Measurements from ENCODE around the gene REXO1.
"Not testable (repeated sequence)": the region's sequence is repeated elsewhere in the genome, so short reads cannot be mapped to it uniquely, and the experiment has no call there.

Gene REXO1

GRCh38 chr19:1799695-1800342 lies 48.5 kb downstream of the REXO1 start:
- in situ Hi-C loops (cut with HindIII; ENCODE audit: low sequenced_read_pairs), result no loop called here

- in situ Hi-C loops (cut with HindIII; ENCODE audit: low sequenced_read_pairs), result not testable (repeated sequence)
These were observed 51.0 kb downstream of the REXO1 start for GRCh38 chr19:1797313-1797712.

DNA sequence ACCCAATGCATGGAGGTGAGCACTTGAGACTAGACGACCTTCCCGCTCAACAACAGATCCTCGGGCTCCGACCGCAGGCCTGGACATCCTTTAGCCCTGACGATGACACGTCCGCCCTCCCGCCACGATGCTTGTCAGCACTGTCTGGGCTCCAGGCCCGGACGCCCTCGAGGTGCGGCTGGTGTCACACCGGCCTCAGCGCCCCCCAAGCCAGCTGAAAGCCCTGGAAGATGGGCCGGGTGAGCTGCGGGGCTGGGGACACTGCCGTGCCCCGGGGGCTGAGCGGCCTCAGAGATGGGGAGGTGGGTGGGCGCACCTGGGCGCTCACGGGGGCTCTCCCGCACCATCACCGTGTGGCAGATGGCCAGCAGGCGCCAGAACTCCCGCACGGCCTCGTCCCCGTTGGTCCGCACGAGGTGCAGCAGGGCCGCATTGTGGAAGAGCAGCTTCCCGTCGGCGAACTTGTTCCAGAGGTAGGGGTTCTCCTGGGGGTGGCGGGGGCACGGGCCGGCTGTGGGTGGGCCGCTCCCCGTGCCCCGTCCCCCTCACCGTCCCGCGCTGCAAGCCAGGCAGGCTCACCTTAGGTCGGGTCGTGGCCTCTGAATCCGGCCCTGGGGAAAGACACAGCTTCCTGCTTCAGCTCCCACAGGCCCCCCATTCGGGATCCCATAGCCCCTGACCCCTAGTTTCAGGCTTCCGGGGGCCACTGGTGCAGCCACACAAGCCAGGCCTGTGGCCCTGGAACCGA lies 51.7 kb downstream of the REXO1 start:
- in situ Hi-C loops (cut with HindIII; ENCODE audit: low sequenced_read_pairs), result no loop called here

DNA sequence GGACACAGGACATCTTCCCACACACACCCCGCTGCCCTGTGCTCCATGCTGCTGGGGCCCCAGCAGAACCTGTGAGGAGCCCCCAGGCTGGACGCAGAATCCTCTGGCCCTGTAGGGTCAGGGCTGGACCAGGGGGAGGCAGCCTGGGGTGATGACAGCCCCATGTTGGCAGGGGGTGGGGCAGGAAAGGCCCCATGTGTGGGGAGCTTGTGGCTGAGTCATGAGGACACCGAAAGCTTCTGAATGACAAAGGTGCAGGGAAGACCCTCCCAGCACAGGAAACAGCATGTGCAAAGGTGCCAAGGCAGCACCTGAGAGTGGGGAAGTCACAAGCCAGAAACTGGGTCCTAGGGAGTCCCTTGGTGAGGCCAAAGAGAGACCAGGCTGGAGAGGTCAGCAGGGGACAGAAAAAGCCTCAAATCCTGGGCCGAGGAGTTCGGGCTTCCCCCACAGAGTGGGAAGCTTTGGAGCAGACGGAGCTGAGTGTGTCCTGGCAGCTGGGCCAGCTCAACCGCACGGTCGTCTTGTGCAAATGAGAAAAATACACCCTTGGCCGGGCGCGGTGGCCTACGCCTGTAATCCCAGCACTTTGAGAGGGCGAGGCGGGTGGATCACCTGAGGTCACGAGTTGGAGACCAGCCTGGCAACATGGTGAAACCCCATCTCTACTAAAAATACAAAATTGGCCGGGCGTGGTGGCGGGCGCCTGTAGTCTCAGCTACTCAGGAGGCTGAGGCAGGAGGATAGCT lies 53.7 kb downstream of the REXO1 start:
- in situ Hi-C loops (cut with HindIII; ENCODE audit: low sequenced_read_pairs), result no loop called here

DNA sequence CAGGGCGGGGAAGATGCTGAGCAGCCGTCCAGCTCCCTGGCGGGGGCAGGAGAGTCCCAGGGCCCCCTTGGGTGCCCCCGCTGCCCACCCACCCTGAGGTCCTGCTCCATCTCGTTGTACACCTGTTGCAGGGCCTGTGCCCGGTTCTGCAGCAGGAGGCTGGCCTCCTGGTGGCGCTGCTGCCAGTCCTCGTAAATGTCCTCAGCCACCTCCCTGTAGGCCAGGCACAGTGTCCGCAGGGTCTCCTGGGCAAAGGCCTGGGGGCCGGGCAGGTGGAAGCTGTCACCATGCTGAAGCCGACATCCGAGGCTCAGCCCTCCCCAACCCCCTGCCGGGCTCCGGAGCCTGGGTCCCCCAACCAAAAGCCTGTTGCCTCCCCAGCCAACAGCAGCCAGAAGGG lies 56.4 kb downstream of the REXO1 start:
- in situ Hi-C loops (cut with HindIII; ENCODE audit: low sequenced_read_pairs), result no loop called here

DNA sequence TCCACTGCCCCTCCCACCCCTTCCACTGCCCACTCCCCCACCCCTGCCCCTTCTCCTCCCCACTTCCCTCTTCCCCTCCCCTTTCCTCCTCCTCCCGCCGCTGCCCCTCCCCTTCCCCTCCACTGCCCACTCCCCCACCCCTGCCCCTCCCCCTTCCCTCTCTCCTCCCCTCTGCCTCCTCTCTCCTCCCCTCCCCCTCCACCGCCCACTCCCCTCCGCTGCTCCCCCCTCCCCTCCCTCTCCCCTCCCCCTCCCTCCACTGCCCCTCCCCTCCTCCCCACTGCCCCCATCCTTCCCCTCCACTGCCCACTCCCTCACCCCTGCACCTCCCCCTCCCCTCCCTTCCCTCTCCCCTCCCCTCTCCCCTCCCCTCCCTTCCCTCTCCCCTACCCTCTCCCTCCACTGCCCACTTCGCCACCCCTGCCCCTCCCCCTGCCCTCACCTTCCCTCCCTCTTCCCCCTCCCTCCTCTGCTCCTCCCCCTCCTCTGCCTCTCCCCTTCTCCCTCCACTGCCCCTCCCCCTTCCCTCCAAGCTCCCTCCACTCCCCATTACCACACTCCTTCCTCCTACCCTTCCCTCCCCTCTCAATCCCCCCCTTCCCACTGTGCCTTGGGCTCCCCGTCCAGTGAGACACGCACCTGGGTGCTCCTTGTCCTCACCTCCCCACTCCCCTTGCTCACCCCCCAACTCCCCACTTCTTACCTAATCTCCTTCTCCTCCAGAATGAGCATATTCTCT lies 58.1 kb downstream of the REXO1 start:
- in situ Hi-C loops (cut with HindIII; ENCODE audit: low sequenced_read_pairs), result no loop called here

DNA sequence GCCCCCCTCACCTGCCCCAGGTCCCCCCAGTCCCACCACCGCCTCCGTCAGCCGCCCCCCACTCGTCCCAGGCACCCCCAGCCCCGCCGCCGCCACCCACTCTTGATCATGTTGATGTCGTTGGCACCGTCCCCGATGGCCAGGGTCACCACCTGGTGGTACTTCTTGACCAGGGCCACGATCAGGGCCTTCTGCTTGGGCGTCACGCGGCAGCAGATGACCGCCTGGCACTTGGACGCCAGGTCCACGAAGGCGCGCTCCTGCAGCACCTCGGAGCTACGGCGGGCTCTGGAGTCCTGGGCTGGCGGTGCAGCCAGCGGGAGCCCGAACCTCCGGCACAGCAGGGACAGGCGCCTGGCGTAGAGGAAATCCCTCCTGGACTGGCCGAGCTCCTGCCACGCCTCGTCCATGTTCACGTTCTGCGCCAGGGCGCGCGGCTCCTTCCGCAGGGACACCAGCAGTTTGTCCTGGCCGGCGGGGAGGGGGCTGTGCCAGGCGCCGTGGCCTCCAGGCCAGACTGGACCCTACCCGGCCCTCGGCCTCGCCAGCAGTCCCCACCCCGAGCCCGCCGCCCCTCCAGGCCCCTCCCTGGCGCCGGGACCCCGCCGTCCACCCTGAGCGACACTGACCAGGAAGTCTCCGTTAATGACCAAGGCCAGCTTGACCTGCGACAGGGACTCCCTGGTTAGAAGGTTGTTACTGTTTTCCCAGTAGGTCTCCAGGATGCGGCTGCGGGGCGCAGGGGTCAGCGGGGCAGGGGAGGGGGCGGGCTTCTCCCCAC lies 58.8 kb downstream of the REXO1 start:
- in situ Hi-C loops (cut with HindIII; ENCODE audit: low sequenced_read_pairs), result no loop called here

DNA sequence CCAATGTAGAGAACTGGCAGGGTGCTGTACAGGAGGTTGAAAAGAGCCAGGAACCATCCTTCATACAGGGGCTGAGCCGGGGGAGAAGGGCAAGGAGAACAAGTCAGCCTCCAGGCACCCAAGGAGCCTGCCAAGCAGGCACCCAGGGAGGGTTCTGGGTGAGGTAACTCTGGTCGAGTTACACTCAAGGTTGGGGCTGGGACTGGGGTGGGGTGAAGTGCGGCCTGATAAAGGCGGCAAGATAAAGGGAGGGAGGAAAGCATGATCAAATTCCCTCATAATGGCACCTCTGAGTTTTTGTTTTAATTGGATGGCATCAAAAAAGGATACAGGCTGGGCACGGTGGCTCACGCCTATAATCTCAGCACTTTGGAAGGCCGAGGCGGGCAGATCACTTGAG lies 61.2 kb downstream of the REXO1 start:
- in situ Hi-C loops (cut with HindIII; ENCODE audit: low sequenced_read_pairs), result no loop called here

DNA sequence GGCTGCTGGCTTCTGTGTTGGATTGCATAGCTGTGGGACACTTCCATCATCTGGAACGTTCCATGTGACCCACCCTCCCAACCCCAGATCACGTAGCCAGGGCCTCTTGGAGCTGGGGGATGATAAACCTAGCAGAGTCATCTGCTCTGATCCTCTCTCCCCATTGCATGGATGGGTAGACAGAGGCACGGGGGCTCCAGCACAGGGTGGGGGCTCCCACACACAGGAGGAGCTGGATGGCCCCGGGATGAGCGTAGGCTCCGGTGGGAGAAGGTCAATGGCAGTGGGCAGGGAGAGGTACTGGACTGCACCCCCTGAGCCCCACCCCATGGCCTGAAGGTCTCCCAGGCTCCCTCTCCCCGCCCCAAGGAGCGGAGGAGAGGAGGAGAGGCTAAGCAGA lies 61.6 kb downstream of the REXO1 start:
- in situ Hi-C loops (cut with HindIII; ENCODE audit: low sequenced_read_pairs), result no loop called here

GRCh38 chr19:1785310-1785709 lies 63.0 kb downstream of the REXO1 start:
- in situ Hi-C loops (cut with HindIII; ENCODE audit: low sequenced_read_pairs), result no loop called here

DNA sequence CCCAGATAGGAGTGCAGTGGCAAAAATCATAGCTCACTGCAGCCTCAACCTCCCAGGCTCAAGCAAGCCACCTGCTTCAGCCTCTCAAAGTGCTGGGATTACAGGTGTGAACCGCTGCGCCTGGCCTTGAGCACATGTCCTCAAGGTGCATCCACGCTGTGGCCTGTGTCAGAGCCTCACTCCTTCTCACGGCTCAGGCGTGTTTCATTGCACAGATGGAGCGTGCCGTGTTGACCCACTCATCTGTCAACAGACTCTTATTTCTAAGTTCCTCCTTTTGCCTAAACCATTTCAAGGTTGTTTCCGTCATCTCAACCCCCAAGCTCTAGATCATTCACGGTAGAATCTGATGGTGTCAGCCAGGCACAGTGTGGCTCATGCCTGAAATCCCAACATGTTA lies 64.4 kb downstream of the REXO1 start:
- in situ Hi-C loops (cut with HindIII; ENCODE audit: low sequenced_read_pairs), result no loop called here

GRCh38 chr19:1783354-1783753 lies 64.9 kb downstream of the REXO1 start:
- in situ Hi-C loops (cut with HindIII; ENCODE audit: low sequenced_read_pairs), result no loop called here

GRCh38 chr19:1782521-1782920 lies 65.8 kb downstream of the REXO1 start:
- in situ Hi-C loops (cut with HindIII; ENCODE audit: low sequenced_read_pairs), result no loop called here

GRCh38 chr19:1780272-1780958 lies 67.9 kb downstream of the REXO1 start:
- in situ Hi-C loops (cut with HindIII; ENCODE audit: low sequenced_read_pairs), result no loop called here

DNA sequence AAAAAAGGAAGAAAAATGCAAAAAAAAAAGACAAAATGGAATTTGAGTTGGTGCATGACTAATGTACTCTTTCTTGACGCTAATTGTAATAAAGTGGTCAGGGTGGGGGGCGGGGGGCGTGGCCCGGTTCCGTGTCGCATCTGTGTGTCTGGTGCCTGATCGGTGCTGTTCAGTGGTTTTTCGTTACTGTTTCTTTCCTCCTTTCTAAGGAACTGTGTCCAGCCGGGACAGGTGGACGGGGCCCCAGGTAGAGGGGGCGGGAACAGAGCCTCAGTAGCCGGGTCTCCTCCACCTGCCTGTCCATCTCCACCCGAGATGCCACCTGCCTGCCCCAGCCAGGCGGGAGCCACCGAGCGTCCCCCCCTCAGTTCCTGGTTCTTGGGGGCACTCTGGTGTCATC lies 68.7 kb downstream of the REXO1 start:
- in situ Hi-C loops (cut with HindIII; ENCODE audit: low sequenced_read_pairs), result no loop called here

DNA sequence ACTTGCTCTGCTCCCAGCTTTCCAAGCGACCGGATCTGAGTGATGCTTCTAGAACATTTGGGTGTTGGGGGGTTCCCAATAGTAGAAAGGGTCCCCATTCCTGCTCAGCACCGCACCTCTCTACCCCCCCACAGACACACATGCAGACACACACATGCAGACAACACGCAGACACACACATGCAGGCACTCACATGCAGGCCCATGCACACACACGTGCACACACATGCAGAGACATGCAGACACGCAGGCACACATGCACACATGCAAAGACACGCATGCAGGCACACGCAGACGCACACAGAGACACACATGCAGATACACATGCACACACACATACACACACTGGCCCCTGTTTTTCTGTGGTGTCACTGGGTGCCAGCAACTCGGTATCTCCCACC lies 71.1 kb downstream of the REXO1 start:
- in situ Hi-C loops (cut with HindIII; ENCODE audit: low sequenced_read_pairs), result no loop called here

DNA sequence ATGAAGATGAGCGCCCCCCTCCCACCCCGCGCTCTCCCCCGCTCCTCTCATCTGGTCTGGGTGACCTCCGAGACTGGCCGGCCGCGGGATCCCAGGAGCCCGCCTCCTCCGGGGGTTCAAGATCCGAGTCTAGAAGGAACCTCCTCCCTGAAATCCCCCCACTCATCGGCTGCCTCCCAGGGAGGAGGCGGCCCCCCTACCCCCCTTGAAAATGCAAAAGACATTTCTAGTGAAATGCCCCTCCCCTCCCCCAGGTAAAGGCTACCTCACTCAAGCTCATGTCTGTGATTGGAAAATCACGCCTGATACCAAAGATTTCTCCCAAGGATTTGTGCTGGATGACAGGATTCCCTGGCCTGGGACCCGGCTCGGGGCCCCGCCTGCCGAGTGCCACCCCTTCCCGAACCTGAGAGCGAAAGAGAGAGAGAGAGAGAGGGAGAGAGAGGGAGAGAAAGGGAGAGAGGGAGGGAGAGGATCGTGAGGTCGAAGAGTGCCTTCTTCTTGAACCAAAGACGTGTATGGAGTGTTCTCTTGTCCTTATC lies 71.6 kb downstream of the REXO1 start:
- in situ Hi-C loops (cut with HindIII; ENCODE audit: low sequenced_read_pairs), result no loop called here

GRCh38 chr19:1775951-1776605 lies 72.2 kb downstream of the REXO1 start:
- in situ Hi-C loops (cut with HindIII; ENCODE audit: low sequenced_read_pairs), result no loop called here

Data from DLD1 (cell line).